Kidney glomerular epithelial cell (primary cell): ENCODE results near the gene DIPK1B.

Source experiments
- DNase-seq: peaks from one replicate; lab custom pipeline; 2025; lab: John Stamatoyannopoulos, UW

DIPK1B gene

GRCh38 chr9:136686794-136687711, 25.3 kb upstream of the DIPK1B start, which contains the start of gene AGPAT2:
AGPAT2 (minus strand) TSS chr9:136687457; CDS start chr9:136687357, 100 bp downstream.
- no peak for DNase-seq

- no peak for DNase-seq
These were observed 24.6 kb upstream of the DIPK1B start for GRCh38 chr9:136687721-136688223.

GRCh38 chr9:136688274-136689107, 23.9 kb upstream of the DIPK1B start:
- no peak for DNase-seq

- DNase-seq = no peak
These were observed 23.3 kb upstream of the DIPK1B start for GRCh38 chr9:136689108-136689460.

- DNase-seq = no peak
These were observed 22.1 kb upstream of the DIPK1B start for GRCh38 chr9:136690104-136690805.

DNA sequence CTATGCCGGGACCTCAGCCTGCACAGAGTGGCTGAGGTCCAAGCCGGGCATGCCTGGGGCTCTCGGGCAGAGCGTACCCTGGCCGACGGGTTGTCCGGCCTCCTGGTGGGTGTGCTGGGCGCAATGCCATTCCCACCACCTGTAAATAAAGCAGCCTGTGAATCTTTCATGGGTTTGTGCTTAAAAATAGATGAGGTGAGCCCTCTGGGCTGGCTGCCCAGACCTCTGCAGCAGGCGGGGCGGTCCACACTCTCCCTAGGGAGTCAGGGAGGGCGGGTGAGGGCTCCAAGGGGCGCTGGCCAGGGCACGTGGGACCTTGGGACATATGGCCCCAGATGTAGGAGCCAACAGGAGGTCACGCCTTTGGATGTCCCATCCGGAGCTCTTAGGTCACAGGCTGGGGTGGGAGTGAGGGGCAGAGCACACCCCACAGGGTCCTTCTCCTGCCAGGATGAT, 21.5 kb upstream of the DIPK1B start:
- no peak for DNase-seq

GRCh38 chr9:136691316-136692184, 20.8 kb upstream of the DIPK1B start:
- no peak for DNase-seq

- DNase-seq = no peak
These were observed 19.9 kb upstream of the DIPK1B start for GRCh38 chr9:136692185-136693134.

DNA sequence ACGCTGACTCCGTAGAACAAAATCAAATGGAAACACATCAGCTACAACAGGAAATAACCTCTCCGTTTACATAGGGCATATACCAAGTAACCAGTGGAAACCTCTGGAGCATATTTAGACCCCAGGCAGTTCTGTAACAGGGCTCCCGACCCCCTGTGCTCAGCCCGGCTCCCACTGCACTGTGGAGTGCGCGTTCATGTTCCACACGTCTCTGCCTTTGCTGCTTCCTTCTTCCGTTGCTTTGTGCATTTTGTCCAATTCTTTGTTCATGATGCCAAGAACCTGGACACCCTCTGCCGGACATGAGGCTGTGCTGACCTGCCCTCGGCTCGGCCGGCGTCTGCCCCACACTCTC, 19.3 kb upstream of the DIPK1B start:
- no peak for DNase-seq

- no peak for DNase-seq
These were observed 18.7 kb upstream of the DIPK1B start for GRCh38 chr9:136693490-136694162.

- DNase-seq = no peak
These were observed 18.1 kb upstream of the DIPK1B start for GRCh38 chr9:136694163-136694871.

DNA sequence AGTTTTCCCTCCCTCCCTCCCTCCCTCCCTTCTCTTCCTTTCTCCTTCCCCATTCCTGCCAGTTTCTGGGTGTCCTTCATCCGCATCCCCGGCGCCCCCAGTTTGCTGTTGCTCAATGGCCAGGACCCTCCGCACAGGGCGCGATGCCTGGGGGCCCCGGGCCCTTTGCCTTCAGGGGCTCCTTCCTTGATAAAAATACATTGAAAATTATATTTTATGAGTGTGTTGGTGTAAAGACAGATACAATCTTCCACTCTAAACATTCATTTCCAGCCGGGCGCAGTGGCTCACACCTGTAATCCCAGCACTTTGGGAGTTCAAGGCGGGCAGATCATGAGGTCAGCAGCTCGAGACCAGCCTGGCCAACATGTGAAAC, 17.5 kb upstream of the DIPK1B start:
- DNase-seq = no peak

- DNase-seq = no peak
These were observed 16.9 kb upstream of the DIPK1B start for GRCh38 chr9:136695435-136695895.

DNA sequence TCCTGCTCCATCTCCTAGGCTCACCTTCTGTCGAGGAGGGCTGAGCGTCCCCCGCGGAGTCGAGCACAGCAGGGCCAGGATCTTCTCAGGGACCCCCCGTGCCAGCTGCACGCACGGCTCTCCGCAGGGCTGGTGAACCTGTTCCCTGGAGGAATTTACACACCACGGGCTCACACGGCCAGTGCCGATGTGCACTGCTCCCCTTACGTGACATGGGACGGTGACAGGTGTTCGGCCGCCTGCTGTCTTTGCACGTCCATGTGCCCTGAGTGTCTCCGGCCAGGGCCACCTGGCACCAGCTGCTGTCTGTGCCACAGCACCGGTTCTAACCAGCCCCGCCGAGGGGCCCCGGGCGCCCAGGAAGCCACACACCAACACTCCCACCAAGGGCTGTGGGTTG, 16.4 kb upstream of the DIPK1B start:
- no peak for DNase-seq

GRCh38 chr9:136696502-136696901, 15.9 kb upstream of the DIPK1B start:
- no peak for DNase-seq

DNA sequence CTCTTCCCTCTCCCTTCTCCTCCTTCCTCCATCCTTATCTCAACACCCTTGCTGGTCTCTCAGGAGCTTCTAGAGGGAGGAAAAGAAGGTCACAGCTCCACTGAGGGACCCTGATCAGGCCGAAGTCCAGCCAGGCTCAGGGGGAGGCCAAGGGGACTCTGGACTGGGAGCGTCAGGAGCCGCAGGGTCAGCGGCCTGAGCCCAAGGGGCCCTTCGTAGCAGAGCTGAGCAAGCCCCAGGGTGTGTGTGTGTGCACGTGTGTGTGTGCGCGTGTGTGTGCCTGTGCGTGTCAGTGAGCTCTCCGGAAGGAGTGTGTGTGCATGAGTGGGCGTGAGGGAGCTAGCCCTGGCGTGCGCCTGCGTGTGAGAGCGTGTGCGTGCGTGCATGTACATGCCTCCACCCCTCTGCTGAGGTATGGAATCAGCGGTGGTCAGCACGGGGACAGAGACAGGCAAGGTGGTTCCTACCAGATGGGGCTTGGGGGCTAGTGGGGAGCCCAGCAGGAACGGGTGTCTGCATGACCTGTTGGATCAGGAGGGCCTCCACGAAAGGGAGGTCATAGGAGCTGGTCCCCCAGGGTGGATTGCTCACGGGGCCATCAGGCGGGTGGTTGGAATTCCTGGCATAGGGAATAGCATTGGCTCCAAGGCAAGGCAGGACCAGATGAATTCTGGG, 15.1 kb upstream of the DIPK1B start:
- DNase-seq = no peak

- no peak for DNase-seq
These were observed 14.4 kb upstream of the DIPK1B start for GRCh38 chr9:136697821-136698526.
